Measurements from ENCODE around the gene NOS1AP. TPM values are rescaled to one million over a fixed set of nuclear protein-coding genes. Genes with fewer than 3 reads are reported as not detected.

NOS1AP gene
- total and polyA plus RNA-seq, 9 of the 15 experiments (the other 6 are each of a cell fraction or from before 2014, with no cell fraction given), result 0.07 to 1.5 (median 0.22) TPM

DNA sequence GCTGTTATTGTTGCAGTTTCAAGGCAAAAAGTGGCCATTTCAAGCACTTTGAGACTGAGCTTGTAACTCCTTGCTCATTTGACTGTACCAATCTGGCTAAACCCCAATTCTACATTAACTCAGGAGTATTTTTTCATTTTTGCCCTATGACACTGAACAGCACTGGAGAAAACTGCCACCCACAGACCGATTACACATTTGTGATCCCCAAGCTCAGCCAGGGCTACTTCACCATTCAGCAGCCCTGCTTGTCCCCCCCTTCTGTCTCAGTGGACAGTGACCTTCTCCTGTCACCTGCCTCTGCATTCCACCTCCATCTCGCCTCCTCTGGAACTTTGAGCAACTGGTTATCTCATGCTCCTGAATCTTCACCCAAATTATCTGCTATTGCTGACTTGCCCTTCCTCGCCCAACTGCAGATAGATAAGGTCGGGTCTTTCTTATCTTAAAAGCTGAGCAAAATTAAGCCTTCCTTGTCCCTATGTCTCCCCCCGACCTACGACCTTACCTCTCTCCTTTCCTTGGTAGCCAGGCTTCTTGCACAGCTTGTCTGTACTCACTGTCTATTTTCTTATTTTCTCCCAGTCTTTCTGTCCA is 281.9 kb downstream of the NOS1AP start (continued):
- TF ChIP-seq, protein P1, sequence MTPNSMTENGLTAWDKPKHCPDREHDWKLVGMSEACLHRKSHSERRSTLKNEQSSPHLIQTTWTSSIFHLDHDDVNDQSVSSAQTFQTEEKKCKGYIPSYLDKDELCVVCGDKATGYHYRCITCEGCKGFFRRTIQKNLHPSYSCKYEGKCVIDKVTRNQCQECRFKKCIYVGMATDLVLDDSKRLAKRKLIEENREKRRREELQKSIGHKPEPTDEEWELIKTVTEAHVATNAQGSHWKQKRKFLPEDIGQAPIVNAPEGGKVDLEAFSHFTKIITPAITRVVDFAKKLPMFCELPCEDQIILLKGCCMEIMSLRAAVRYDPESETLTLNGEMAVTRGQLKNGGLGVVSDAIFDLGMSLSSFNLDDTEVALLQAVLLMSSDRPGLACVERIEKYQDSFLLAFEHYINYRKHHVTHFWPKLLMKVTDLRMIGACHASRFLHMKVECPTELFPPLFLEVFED (CRISPR knock-in tag; conservative IDR thresholded peaks at IDR 0.05), result no peak
- TF ChIP-seq SMARCB1 (IDR thresholded peaks at IDR 0.05; ENCODE audit: insufficient read length, low read depth) (no peak), ZFX (CRISPR knock-in tag; IDR thresholded peaks at IDR 0.05) (no peak), HNRNPUL1 (IDR thresholded peaks at IDR 0.05; ENCODE audit: low read length) (no peak), IFI16 (CRISPR knock-in tag; IDR thresholded peaks at IDR 0.05) (no peak), ZNF707 (CRISPR knock-in tag; conservative IDR thresholded peaks at IDR 0.05) (no peak), TRIM24 (IDR thresholded peaks at IDR 0.05) (0 out of 4 replicates have a peak, but pooled peaks of 1 of the 2 experiments have one; percentile 26), MAZ (CRISPR knock-in tag; conservative IDR thresholded peaks at IDR 0.05 in 1 of 2, IDR thresholded peaks at IDR 0.05 in 1 of 2) (no peak), XRCC5 (IDR thresholded peaks at IDR 0.05; ENCODE audit: low read depth, low read length) (no peak), MTA2 (IDR thresholded peaks at IDR 0.05; ENCODE audit: low read depth) (peak; percentile 21; the same call in 1 of the 2 replicates), ZBTB17 (CRISPR knock-in tag; IDR thresholded peaks at IDR 0.05) (no peak), SP2 (IDR thresholded peaks at IDR 0.05; ENCODE audit: extremely low read depth, low read depth, low read length, poor library complexity, severe bottlenecking) (no peak), NRF1 (conservative IDR thresholded peaks at IDR 0.05 in 1 of 2, IDR thresholded peaks at IDR 0.05 in 1 of 2) (no peak), TAL1 (IDR thresholded peaks at IDR 0.05) (peak; percentile 69), ZC3H8 (IDR thresholded peaks at IDR 0.05) (no peak)
- TF ChIP-seq, protein P2, sequence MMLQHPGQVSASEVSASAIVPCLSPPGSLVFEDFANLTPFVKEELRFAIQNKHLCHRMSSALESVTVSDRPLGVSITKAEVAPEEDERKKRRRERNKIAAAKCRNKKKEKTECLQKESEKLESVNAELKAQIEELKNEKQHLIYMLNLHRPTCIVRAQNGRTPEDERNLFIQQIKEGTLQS (IDR thresholded peaks at IDR 0.05), result no peak
- TF ChIP-seq, protein P2 (CRISPR knock-in tag; conservative IDR thresholded peaks at IDR 0.05), result no peak
- TF ChIP-seq, protein P3, sequence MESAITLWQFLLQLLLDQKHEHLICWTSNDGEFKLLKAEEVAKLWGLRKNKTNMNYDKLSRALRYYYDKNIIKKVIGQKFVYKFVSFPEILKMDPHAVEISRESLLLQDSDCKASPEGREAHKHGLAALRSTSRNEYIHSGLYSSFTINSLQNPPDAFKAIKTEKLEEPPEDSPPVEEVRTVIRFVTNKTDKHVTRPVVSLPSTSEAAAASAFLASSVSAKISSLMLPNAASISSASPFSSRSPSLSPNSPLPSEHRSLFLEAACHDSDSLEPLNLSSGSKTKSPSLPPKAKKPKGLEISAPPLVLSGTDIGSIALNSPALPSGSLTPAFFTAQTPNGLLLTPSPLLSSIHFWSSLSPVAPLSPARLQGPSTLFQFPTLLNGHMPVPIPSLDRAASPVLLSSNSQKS (CRISPR knock-in tag; IDR thresholded peaks at IDR 0.05), result no peak
- TF ChIP-seq, protein P4, sequence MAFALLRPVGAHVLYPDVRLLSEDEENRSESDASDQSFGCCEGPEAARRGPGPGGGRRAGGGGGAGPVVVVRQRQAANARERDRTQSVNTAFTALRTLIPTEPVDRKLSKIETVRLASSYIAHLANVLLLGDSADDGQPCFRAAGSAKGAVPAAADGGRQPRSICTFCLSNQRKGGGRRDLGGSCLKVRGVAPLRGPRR (CRISPR knock-in tag; IDR thresholded peaks at IDR 0.05), result no peak
- TF ChIP-seq, protein P5, sequence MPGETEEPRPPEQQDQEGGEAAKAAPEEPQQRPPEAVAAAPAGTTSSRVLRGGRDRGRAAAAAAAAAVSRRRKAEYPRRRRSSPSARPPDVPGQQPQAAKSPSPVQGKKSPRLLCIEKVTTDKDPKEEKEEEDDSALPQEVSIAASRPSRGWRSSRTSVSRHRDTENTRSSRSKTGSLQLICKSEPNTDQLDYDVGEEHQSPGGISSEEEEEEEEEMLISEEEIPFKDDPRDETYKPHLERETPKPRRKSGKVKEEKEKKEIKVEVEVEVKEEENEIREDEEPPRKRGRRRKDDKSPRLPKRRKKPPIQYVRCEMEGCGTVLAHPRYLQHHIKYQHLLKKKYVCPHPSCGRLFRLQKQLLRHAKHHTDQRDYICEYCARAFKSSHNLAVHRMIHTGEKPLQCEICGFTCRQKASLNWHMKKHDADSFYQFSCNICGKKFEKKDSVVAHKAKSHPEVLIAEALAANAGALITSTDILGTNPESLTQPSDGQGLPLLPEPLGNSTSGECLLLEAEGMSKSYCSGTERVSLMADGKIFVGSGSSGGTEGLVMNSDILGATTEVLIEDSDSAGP (CRISPR knock-in tag; IDR thresholded peaks at IDR 0.05), result no peak
- TF ChIP-seq, protein P6, sequence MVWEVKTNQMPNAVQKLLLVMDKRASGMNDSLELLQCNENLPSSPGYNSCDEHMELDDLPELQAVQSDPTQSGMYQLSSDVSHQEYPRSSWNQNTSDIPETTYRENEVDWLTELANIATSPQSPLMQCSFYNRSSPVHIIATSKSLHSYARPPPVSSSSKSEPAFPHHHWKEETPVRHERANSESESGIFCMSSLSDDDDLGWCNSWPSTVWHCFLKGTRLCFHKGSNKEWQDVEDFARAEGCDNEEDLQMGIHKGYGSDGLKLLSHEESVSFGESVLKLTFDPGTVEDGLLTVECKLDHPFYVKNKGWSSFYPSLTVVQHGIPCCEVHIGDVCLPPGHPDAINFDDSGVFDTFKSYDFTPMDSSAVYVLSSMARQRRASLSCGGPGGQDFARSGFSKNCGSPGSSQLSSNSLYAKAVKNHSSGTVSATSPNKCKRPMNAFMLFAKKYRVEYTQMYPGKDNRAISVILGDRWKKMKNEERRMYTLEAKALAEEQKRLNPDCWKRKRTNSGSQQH (CRISPR knock-in tag; IDR thresholded peaks at IDR 0.05), result no peak
